IPS DF 6.9 (cell line): ENCODE data around the gene SEMA3C.

Experiments used
- DNase-seq: peaks from one replicate; pipeline ENCODE4 v3.0.0-alpha.2; 2013; ENCODE audit warnings: low read depth, low spot score
- H3K27ac ChIP-seq: one replicate; pipeline ENCODE4 v1.5.1; 2013; ENCODE audit warnings: low read length, control low read depth
- H3K27me3 ChIP-seq: 2 replicates; pipeline ENCODE4 v1.6.1; 2013; ENCODE audit warnings: mild to moderate bottlenecking, low read length; ENCODE audit not compliant: control insufficient read depth, insufficient read depth
- H3K36me3 ChIP-seq: 2 replicates; pipeline ENCODE4 v1.6.1; 2013; ENCODE audit warnings: low read length; ENCODE audit not compliant: control insufficient read depth, insufficient read depth
- H3K4me1 ChIP-seq: 2 replicates; pipeline ENCODE4 v1.6.1; 2013; ENCODE audit warnings: low read length; ENCODE audit not compliant: control insufficient read depth, insufficient read depth
- H3K4me3 ChIP-seq: 2 replicates; pipeline ENCODE4 v1.5.1; 2013; ENCODE audit warnings: mild to moderate bottlenecking, low read length
- H3K9me3 ChIP-seq: 2 replicates; pipeline ENCODE4 v1.6.1; 2013; ENCODE audit warnings: low read length, inconsistent platforms; ENCODE audit not compliant: control insufficient read depth, insufficient read depth
- WGBS: extraction: QIAGEN DNeasy Blood & Tissue Kit; methylation state at CpG from one replicate; pipeline ENCODE4 v1.1.7; 2013; ENCODE audit warnings: mixed read lengths, missing lambda C conversion rate; ENCODE audit not compliant: insufficient read length, insufficient coverage; 5-methylcytosine and 5-hydroxymethylcytosine counted together

SEMA3C gene

GRCh38 chr7:80848841-80849240, 70.0 kb downstream of the SEMA3C start:
- DNase-seq, result no peak
- H3K27ac ChIP-seq, result no peak overlapping the region
- no peaks in the 10 kb centered on the region for H3K9me3 ChIP-seq
- H3K27me3 ChIP-seq, result no peaks in the 10 kb centered on the region
- no peaks in the 10 kb centered on the region for H3K4me1 ChIP-seq
- no peaks in the 10 kb centered on the region for H3K36me3 ChIP-seq
- 100% methylated on average over 3 of the region's 5 CpGs for WGBS
- no peak overlapping the region for H3K4me3 ChIP-seq

GRCh38 chr7:80847895-80848294, 71.0 kb downstream of the SEMA3C start:
- DNase-seq, result no peak
- Histone ChIP-seq H3K27me3 (no peaks in the 10 kb centered on the region), H3K9me3 (no peaks in the 10 kb centered on the region), H3K27ac (no peak overlapping the region), H3K4me3 (no peak overlapping the region), H3K4me1 (no peaks in the 10 kb centered on the region), H3K36me3 (no peaks in the 10 kb centered on the region)
- WGBS, result no CpG with 5 or more reads among the region's 3 CpGs

GRCh38 chr7:80847027-80847426, 71.8 kb downstream of the SEMA3C start:
- H3K4me3 ChIP-seq, result no peak overlapping the region
- no peaks in the 10 kb centered on the region for H3K9me3 ChIP-seq
- H3K36me3 ChIP-seq, result no peaks in the 10 kb centered on the region
- no peak for DNase-seq
- H3K27ac ChIP-seq, result no peak overlapping the region
- H3K4me1 ChIP-seq, result no peaks in the 10 kb centered on the region
- WGBS, result no CpG with 5 or more reads among the region's 3 CpGs
- no peaks in the 10 kb centered on the region for H3K27me3 ChIP-seq

- H3K4me1 ChIP-seq, result no peaks in the 10 kb centered on the region
- no peak overlapping the region for H3K27ac ChIP-seq
- H3K27me3 ChIP-seq, result no peaks in the 10 kb centered on the region
- no peak for DNase-seq
- no peak overlapping the region for H3K4me3 ChIP-seq
- no peaks in the 10 kb centered on the region for H3K9me3 ChIP-seq
- WGBS, result no CpG with 5 or more reads among the region's 5 CpGs
- H3K36me3 ChIP-seq, result no peaks in the 10 kb centered on the region
Measured at GRCh38 chr7:80844916-80845315, 73.9 kb downstream of the SEMA3C start.

GRCh38 chr7:80843018-80843677, 75.7 kb downstream of the SEMA3C start:
- 100% methylated on average over 1 of the region's 2 CpGs for WGBS
- no peaks in the 10 kb centered on the region for H3K27me3 ChIP-seq
- no peaks in the 10 kb centered on the region for H3K9me3 ChIP-seq
- no peak for DNase-seq
- no peak overlapping the region for H3K4me3 ChIP-seq
- H3K27ac ChIP-seq, result no peak overlapping the region
- H3K36me3 ChIP-seq, result no peaks in the 10 kb centered on the region
- H3K4me1 ChIP-seq, result no peaks in the 10 kb centered on the region

GRCh38 chr7:80842022-80842790, 76.6 kb downstream of the SEMA3C start:
- Histone ChIP-seq H3K27ac (no peak overlapping the region), H3K4me3 (no peak overlapping the region)
- no peak for DNase-seq

GRCh38 chr7:80841423-80841955, 77.4 kb downstream of the SEMA3C start:
- Histone ChIP-seq H3K4me3 (no peak overlapping the region), H3K27ac (no peak overlapping the region), H3K36me3 (no peaks in the 10 kb centered on the region), H3K9me3 (no peaks in the 10 kb centered on the region), H3K27me3 (no peaks in the 10 kb centered on the region), H3K4me1 (no peaks in the 10 kb centered on the region)
- DNase-seq, result no peak

More at GRCh38 chr7:80842022-80842790, 76.6 kb downstream of the SEMA3C start:
- Histone ChIP-seq H3K4me1 (no peaks in the 10 kb centered on the region), H3K27me3 (no peaks in the 10 kb centered on the region), H3K36me3 (no peaks in the 10 kb centered on the region), H3K9me3 (no peaks in the 10 kb centered on the region)
- no CpG with 5 or more reads among the region's 4 CpGs for WGBS

- WGBS, result no CpG with 5 or more reads among the region's 2 CpGs
- no peaks in the 10 kb centered on the region for H3K27me3 ChIP-seq
- DNase-seq, result no peak
Measured at GRCh38 chr7:80840681-80841080, 78.2 kb downstream of the SEMA3C start.

GRCh38 chr7:80839855-80840254, 79.0 kb downstream of the SEMA3C start:
- Histone ChIP-seq H3K36me3 (no peaks in the 10 kb centered on the region), H3K9me3 (no peaks in the 10 kb centered on the region), H3K4me3 (no peak overlapping the region), H3K4me1 (no peaks in the 10 kb centered on the region), H3K27me3 (no peaks in the 10 kb centered on the region), H3K27ac (no peak overlapping the region)
- no peak for DNase-seq

More at GRCh38 chr7:80840681-80841080, 78.2 kb downstream of the SEMA3C start:
- H3K9me3 ChIP-seq, result no peaks in the 10 kb centered on the region
- no peaks in the 10 kb centered on the region for H3K36me3 ChIP-seq
- H3K4me1 ChIP-seq, result no peaks in the 10 kb centered on the region
- H3K27ac ChIP-seq, result no peak overlapping the region
- no peak overlapping the region for H3K4me3 ChIP-seq

- WGBS, result no CpG with 5 or more reads among the region's 2 CpGs
- no peak overlapping the region for H3K27ac ChIP-seq
- H3K36me3 ChIP-seq, result no peaks in the 10 kb centered on the region
- H3K4me3 ChIP-seq, result no peak overlapping the region
- H3K9me3 ChIP-seq, result no peaks in the 10 kb centered on the region
- H3K4me1 ChIP-seq, result no peaks in the 10 kb centered on the region
- H3K27me3 ChIP-seq, result no peaks in the 10 kb centered on the region
- DNase-seq, result no peak
Measured at GRCh38 chr7:80838643-80839042, 80.2 kb downstream of the SEMA3C start.
